Testis (tissue), 3 donors: ENCODE results near the gene MTHFR. TPM values are rescaled to one million over a fixed set of nuclear protein-coding genes. Genes with fewer than 3 reads are reported as not detected.

Source experiments
- DNase-seq: peaks from one replicate; pipeline ENCODE4 v3.0.0-alpha.2; 2019
- H3K27ac ChIP-seq, 2 donors: fragments of 200-600 bp; sonication (generic); one replicate each; pipeline ENCODE4 v1.5.1; 2019
- H3K27me3 ChIP-seq: fragments of 200-600 bp; sonication (generic); one replicate; pipeline ENCODE4 v1.5.1; 2019
- H3K36me3 ChIP-seq: fragments of 200-600 bp; sonication (generic); one replicate; pipeline ENCODE4 v1.5.1; 2017; ENCODE audit warnings: low read depth; ENCODE audit errors: missing control alignments
- H3K4me1 ChIP-seq: fragments of 200-600 bp; sonication (generic); one replicate; pipeline ENCODE4 v1.5.1; 2019
- H3K4me3 ChIP-seq, 2 donors: fragments of 200-600 bp; sonication (generic); one replicate each; pipeline ENCODE4 v1.5.1; 2017 to 2019
- H3K9me3 ChIP-seq: fragments of 200-600 bp; sonication (generic); one replicate; pipeline ENCODE4 v1.5.1; 2017
- POLR2A ChIP-seq: fragments of 450-650 bp; IDR thresholded peaks from one replicate; pipeline ENCODE4 v1.6.1; 2017; ENCODE audit warnings: antibody characterized with exemption, mild to moderate bottlenecking, moderate library complexity
- WGBS, 2 donors: methylation state at CpG; one replicate each; pipeline ENCODE4 v1.1.5; 2018; 5-methylcytosine and 5-hydroxymethylcytosine counted together
- intact Hi-C: fragments of 100-400 bp; cut with DNase I; formaldehyde crosslinking; loops from one replicate; pipeline ENCODE4 v1.15.1; 2023; ENCODE audit warnings: low total_unique reads
- polyA plus RNA-seq: library from polyadenylated mRNA; stranded (reverse); fragments of 350-450 nt; fragmentation: Illumina TruSeq; extraction: RNeasy Lipid Tissue Mini Kit (QIAGEN cat#74804); gene quantifications from one replicate; pipeline ENCODE4 v1.2.3, GENCODE V29; 2014; ENCODE audit warnings: low read depth, low replicate concordance; ENCODE audit not compliant: insufficient read depth
- total RNA-seq, 2 donors: library from RNA; depleted of rRNA; stranded (reverse); fragments of >200 nt; gene quantifications; one replicate each; pipeline ENCODE4 v1.2.3, GENCODE V29; 2016
- TF ChIP-seq, protein P1 (sequence below), 3 experiments: fragments of 450-650 bp in 2 of 3; fragments of 200-600 bp in 1 of 3; sonication (generic) in 1 of 3; IDR thresholded peaks; one replicate each; pipeline ENCODE4 v1.5.1; 2016 to 2019; ENCODE audit warnings: antibody characterized with exemption in 3 of 3, mild to moderate bottlenecking in 2 of 3, moderate library complexity in 1 of 3

Gene MTHFR
- total and polyA plus RNA-seq, 3 donors from 2014 or later, result 30.4 to 78.3 (median 68.3) TPM

DNA sequence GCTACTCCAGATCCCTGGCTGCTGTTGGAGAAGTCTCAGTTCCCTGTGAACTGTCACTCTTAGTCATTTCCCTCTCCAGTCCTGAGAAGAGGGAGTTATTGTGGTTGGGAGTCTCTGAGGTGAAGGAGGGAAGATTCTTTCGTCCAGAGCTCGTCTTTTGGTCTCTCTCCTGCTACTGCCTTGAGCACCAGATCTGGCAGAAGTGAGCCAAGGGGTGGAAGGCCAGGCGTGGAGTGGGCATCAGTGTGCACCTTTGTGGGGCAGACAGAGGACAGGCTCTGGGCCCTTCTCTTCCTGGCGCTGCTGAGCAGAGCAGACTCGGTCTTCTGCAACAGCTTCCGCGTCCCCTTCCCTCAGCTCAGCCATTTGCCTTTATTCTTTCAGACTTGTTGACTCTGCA, 19.4 kb upstream of the MTHFR start:
- Histone ChIP-seq H3K36me3 (no peaks in the 10 kb centered on the region), H3K4me3 (no peak overlapping the region), H3K27ac (no peak overlapping the region), H3K4me1 (no peaks in the 10 kb centered on the region), H3K27me3 (no peaks in the 10 kb centered on the region), H3K9me3 (no peaks in the 10 kb centered on the region)
- DNase-seq, result no peak
- WGBS, 2 donors, result 83 to 93% methylated on average over 7 of the region's 7 CpGs
- intact Hi-C loops, result no loop called here
- TF ChIP-seq, protein P1, sequence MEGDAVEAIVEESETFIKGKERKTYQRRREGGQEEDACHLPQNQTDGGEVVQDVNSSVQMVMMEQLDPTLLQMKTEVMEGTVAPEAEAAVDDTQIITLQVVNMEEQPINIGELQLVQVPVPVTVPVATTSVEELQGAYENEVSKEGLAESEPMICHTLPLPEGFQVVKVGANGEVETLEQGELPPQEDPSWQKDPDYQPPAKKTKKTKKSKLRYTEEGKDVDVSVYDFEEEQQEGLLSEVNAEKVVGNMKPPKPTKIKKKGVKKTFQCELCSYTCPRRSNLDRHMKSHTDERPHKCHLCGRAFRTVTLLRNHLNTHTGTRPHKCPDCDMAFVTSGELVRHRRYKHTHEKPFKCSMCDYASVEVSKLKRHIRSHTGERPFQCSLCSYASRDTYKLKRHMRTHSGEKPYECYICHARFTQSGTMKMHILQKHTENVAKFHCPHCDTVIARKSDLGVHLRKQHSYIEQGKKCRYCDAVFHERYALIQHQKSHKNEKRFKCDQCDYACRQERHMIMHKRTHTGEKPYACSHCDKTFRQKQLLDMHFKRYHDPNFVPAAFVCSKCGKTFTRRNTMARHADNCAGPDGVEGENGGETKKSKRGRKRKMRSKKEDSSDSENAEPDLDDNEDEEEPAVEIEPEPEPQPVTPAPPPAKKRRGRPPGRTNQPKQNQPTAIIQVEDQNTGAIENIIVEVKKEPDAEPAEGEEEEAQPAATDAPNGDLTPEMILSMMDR (IDR thresholded peaks at IDR 0.05), result no peak
- TF ChIP-seq POLR2A, result no peak

DNA sequence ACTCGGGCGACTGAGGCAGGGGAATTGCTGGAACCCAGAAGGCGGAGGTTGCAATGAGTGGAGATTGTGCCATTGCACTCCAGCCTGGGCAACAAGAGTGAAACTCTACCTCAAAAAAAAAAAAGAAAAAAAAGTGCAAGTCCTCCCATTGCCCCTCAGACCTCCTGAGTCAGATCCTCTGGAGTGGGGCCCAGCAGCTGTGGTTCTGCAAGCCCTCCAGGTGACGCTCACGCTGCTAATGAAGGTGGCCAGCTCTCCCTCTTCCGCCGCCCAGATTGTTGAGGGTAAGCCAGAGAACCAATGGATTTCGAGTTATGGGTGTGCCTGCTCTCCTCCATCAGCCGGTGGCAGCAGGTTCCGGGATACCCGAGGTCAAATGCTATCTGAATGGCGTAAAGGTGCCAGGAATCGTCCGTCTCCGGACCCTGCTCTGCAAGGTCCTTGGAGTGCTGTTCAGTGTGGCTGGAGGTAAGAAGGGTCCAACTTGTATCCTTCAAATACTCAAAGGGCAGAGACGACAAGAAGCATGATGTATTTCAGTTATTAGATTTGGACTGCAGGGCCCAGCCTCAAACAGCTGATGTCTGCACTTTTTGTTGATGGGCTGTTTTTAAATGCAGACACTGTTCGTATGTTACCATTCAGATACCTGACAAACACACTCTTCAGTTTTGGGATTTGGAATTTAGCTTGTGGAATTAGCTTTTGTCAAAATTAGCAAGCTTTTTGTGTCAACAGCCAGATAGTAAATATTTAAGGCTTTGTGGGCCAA, 17.8 kb upstream of the MTHFR start:
- no peak overlapping the region for H3K4me3 ChIP-seq
- H3K36me3 ChIP-seq, result no peaks in the 10 kb centered on the region
- intact Hi-C loops, result no loop called here
- H3K9me3 ChIP-seq, result no peaks in the 10 kb centered on the region
- H3K27ac ChIP-seq, result no peak overlapping the region
- DNase-seq, result no peak
- no peaks in the 10 kb centered on the region for H3K4me1 ChIP-seq
- no peak for TF ChIP-seq POLR2A
- TF ChIP-seq, protein P1 (IDR thresholded peaks at IDR 0.05), result no peak
- no peaks in the 10 kb centered on the region for H3K27me3 ChIP-seq
- 87 to 92% methylated on average over 12 to 17 of the region's 17 CpGs for WGBS, 2 donors

DNA sequence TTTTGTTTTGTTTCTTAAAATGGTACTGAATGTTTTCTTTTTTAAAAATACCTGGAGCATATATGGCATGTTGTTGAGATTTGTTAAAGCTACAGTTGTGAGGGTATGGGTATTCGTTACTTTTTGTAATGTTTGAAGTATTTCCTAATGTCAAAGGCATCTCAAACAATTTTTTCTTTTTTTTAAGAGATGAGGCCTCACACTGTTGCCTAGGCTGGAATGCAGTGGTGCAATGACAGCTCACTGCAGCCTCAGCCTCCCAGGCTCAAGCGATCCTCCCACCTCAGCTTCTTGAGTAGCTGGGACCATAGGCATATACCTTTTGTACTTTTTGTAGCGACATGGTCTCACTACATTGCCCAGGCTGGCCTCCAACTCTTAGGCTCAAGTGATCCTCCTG, 16.3 kb upstream of the MTHFR start:
- no peak for DNase-seq
- 95 to 96% methylated on average over 3 of the region's 3 CpGs for WGBS, 2 donors
- Histone ChIP-seq H3K4me3 (no peak overlapping the region), H3K27me3 (no peaks in the 10 kb centered on the region), H3K27ac (no peak overlapping the region), H3K4me1 (no peaks in the 10 kb centered on the region), H3K9me3 (no peaks in the 10 kb centered on the region), H3K36me3 (no peaks in the 10 kb centered on the region)
- TF ChIP-seq, protein P1 (IDR thresholded peaks at IDR 0.05), result no peak
- no peak for TF ChIP-seq POLR2A
- intact Hi-C loops, result no loop called here

GRCh38 chr1:11817192-11817591, 11.4 kb upstream of the MTHFR start:
- Histone ChIP-seq H3K9me3 (no peaks in the 10 kb centered on the region), H3K27ac (no peak overlapping the region), H3K36me3 (no peaks in the 10 kb centered on the region), H3K27me3 (no peaks in the 10 kb centered on the region), H3K4me3 (no peak overlapping the region), H3K4me1 (no peaks in the 10 kb centered on the region)
- 80 to 81% methylated on average over 12 of the region's 12 CpGs for WGBS, 2 donors
- DNase-seq, result no peak
- TF ChIP-seq, protein P1 (IDR thresholded peaks at IDR 0.05), result no peak
- no peak for TF ChIP-seq POLR2A
- intact Hi-C loops, result no loop called here

DNA sequence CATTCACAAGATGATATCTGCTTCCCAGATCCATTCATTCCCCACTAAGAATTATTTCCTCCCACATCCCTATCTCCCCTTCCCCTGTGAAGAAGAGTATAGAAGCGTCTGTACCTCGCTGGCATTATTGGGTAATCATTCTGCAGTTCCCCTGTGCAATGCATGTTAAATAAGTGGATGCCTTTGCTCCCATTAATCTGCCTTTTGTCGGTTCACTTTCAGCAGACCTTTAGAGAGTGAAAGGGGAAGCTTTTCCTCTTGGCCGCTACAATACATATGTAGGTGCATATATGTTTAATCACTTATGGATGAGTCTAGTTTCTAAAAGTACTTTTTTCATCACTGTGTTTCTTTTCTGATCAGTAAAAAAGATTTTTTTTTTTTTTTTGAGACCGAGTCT, 7.3 kb upstream of the MTHFR start:
- Histone ChIP-seq H3K9me3 (no peaks in the 10 kb centered on the region), H3K4me3 (no peak overlapping the region), H3K27me3 (no peaks in the 10 kb centered on the region), H3K27ac (no peak overlapping the region), H3K4me1 (no peaks in the 10 kb centered on the region), H3K36me3 (no peaks in the 10 kb centered on the region)
- WGBS, 2 donors, result 87 to 90% methylated on average over 5 of the region's 5 CpGs
- intact Hi-C loops, result no loop called here
- no peak for DNase-seq
- TF ChIP-seq POLR2A, result no peak
- TF ChIP-seq, protein P1 (IDR thresholded peaks at IDR 0.05), result no peak
